ENCODE results near the gene PTPRT.

The PTPRT gene

DNA sequence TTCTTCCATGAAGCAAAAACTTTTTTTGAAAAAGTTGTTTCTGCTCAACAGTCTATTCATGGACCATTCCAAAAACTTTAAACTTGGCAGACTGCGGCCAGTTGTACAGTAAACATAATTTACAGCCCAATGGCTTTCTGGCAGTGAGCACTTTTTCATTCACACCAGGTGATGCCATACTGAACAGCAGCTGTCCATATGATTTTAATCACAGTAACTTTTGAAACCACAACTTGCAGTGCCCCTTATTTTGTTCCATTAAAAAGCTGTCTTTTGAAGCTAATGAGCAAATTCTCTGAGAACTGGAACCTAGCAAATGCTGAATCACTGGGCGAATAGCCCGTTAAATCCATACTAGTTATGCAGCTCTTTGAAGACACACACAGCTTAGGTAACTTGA lies 576.6 kb downstream of the PTPRT start:
- Histone ChIP-seq H3K27me3 (ENCODE audit: low read length) (no peaks in the 10 kb centered on the region), H3K4me2 (ENCODE audit: low read depth, low read length, poor library complexity, severe bottlenecking) (no peak overlapping the region), H4K20me1 (ENCODE audit: low read depth, low read length) (no peaks in the 10 kb centered on the region), H3K9me3 (ENCODE audit: insufficient read depth, low read length) (no peaks in the 10 kb centered on the region), H3K4me3 (ENCODE audit: insufficient read depth, low read length, poor library complexity, severe bottlenecking) (no peak overlapping the region), H3K27ac (ENCODE audit: low read depth, low read length) (no peak overlapping the region), H3K9ac (ENCODE audit: low read length) (no peak overlapping the region), H2AFZ (ENCODE audit: low read depth, low read length, severe bottlenecking) (no peak overlapping the region), H3K9me2 (replicated peaks; ENCODE audit: insufficient read depth, low read length) (no peaks in the 10 kb centered on the region), H3K36me3 (ENCODE audit: low read length) (no peaks in the 10 kb centered on the region), H3K79me2 (ENCODE audit: insufficient read depth, low read length) (no peaks in the 10 kb centered on the region), H3F3A (ENCODE audit: insufficient read depth) (no peaks in the 10 kb centered on the region)
- TF ChIP-seq, protein P1, sequence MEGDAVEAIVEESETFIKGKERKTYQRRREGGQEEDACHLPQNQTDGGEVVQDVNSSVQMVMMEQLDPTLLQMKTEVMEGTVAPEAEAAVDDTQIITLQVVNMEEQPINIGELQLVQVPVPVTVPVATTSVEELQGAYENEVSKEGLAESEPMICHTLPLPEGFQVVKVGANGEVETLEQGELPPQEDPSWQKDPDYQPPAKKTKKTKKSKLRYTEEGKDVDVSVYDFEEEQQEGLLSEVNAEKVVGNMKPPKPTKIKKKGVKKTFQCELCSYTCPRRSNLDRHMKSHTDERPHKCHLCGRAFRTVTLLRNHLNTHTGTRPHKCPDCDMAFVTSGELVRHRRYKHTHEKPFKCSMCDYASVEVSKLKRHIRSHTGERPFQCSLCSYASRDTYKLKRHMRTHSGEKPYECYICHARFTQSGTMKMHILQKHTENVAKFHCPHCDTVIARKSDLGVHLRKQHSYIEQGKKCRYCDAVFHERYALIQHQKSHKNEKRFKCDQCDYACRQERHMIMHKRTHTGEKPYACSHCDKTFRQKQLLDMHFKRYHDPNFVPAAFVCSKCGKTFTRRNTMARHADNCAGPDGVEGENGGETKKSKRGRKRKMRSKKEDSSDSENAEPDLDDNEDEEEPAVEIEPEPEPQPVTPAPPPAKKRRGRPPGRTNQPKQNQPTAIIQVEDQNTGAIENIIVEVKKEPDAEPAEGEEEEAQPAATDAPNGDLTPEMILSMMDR (IDR thresholded peaks at IDR 0.05; ENCODE audit: insufficient read depth, low read length, poor library complexity, severe bottlenecking), result no peak

DNA sequence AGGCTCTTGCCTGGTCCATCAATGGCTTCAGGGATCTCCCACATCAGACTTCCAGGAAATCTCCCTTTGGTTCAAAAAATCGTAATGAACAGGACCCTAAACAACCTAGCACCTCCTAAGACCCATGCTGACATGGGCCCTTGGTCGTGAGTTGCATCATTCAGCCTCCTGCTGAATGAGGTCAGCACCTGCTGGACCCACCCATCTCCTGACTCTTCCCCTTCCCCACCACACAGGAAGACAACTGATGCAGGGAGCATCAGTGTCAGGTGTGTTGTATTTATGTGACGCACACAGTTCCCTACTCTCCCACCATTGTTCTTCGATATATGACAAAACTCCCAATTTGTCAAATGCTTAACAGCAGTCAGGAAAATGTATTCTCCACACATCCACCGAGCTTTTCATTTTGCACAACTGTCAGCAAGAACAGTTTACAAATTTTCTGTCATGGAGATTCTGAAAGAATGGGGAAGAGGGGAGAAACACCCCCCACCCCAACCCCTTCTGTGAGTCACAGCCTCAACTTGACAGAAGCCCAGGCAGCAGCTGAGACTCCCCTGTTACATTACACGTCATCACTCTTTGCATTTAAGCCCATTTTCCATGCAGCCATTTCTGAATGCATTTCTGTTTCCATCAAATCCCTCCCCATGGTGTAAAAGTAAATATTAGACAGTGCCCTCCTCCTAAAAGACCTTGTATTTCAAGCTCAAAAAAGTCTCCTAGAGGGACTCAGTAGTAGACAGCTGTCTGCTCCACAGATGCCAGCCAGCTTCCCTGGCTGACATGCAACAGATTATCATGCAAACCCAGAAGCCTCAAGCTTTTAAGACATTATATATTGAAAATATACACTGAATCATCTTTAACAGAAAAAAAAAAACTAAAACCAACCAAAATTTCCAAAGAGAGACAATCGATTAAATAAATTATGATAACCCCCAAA lies 577.5 kb downstream of the PTPRT start:
- no peak overlapping the region for H3K27ac ChIP-seq (ENCODE audit: low read depth, low read length)
- no peak overlapping the region for H3K4me3 ChIP-seq (ENCODE audit: insufficient read depth, low read length, poor library complexity, severe bottlenecking)
- no peaks in the 10 kb centered on the region for H4K20me1 ChIP-seq (ENCODE audit: low read depth, low read length)
- H3K9me2 ChIP-seq (replicated peaks; ENCODE audit: insufficient read depth, low read length), result no peaks in the 10 kb centered on the region
- no peaks in the 10 kb centered on the region for H3K27me3 ChIP-seq (ENCODE audit: low read length)
- H3K4me2 ChIP-seq (ENCODE audit: low read depth, low read length, poor library complexity, severe bottlenecking), result no peak overlapping the region
- H3K9ac ChIP-seq (ENCODE audit: low read length), result no peak overlapping the region
- no peaks in the 10 kb centered on the region for H3K9me3 ChIP-seq (ENCODE audit: insufficient read depth, low read length)
- no peaks in the 10 kb centered on the region for H3K36me3 ChIP-seq (ENCODE audit: low read length)
- H3K79me2 ChIP-seq (ENCODE audit: insufficient read depth, low read length), result no peaks in the 10 kb centered on the region
- no peak overlapping the region for H2AFZ ChIP-seq (ENCODE audit: low read depth, low read length, severe bottlenecking)
- no peaks in the 10 kb centered on the region for H3F3A ChIP-seq (ENCODE audit: insufficient read depth)
- TF ChIP-seq EZH2phosphoT487 (conservative IDR thresholded peaks at IDR 0.05; ENCODE audit: low read length), result no peak
- TF ChIP-seq, protein P1 (IDR thresholded peaks at IDR 0.05; ENCODE audit: insufficient read depth, low read length, poor library complexity, severe bottlenecking), result no peak

DNA sequence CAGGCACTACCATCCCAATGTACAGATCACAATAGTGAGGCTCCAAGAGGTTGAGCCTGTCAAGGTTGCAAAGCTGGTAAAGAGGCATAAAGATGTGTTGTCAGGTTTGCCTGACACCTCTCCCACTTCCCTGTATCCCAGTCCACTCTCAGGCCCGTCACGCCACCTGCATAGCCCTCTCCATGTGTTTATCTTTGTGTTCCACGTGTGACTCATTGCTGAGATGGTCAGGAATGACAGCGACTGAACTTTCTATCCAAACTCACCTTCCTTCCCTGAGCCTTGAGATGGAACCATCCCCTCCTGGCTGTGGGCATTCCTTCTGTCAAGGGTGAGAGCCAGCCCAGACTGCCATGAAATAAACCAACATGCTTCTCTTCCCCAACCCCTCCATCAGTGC lies 578.3 kb downstream of the PTPRT start:
- H3K9ac ChIP-seq (ENCODE audit: low read length), result no peak overlapping the region
- no peak overlapping the region for H3K4me2 ChIP-seq (ENCODE audit: low read depth, low read length, poor library complexity, severe bottlenecking)
- H3K79me2 ChIP-seq (ENCODE audit: insufficient read depth, low read length), result no peaks in the 10 kb centered on the region
- no peak overlapping the region for H3K4me3 ChIP-seq (ENCODE audit: insufficient read depth, low read length, poor library complexity, severe bottlenecking)
- no peak overlapping the region for H2AFZ ChIP-seq (ENCODE audit: low read depth, low read length, severe bottlenecking)
- H3K27ac ChIP-seq (ENCODE audit: low read depth, low read length), result no peak overlapping the region
- TF ChIP-seq, protein P1 (IDR thresholded peaks at IDR 0.05; ENCODE audit: insufficient read depth, low read length, poor library complexity, severe bottlenecking), result no peak
- no peak for TF ChIP-seq EZH2phosphoT487 (conservative IDR thresholded peaks at IDR 0.05; ENCODE audit: low read length)
- H3K27me3 ChIP-seq (ENCODE audit: low read length), result no peaks in the 10 kb centered on the region
- no peaks in the 10 kb centered on the region for H3K9me2 ChIP-seq (replicated peaks; ENCODE audit: insufficient read depth, low read length)
- H3F3A ChIP-seq (ENCODE audit: insufficient read depth), result no peaks in the 10 kb centered on the region
- H4K20me1 ChIP-seq (ENCODE audit: low read depth, low read length), result no peaks in the 10 kb centered on the region
- H3K36me3 ChIP-seq (ENCODE audit: low read length), result no peaks in the 10 kb centered on the region
- H3K9me3 ChIP-seq (ENCODE audit: insufficient read depth, low read length), result no peaks in the 10 kb centered on the region

Data from SU-DHL-6 (cell line).